A549 (cell line): ENCODE measurements around the gene PEX3.

Experiments used
- ELK1 ChIP-seq: fragments of 150-350 bp; IDR thresholded peaks from 2 replicates; pipeline ENCODE4 v1.6.1; 2014; ENCODE audit warnings: low read depth, mild to moderate bottlenecking, low read length
- JUN ChIP-seq, 2 experiments: fragments of >200 bp; sonication (Bioruptor Twin); formaldehyde crosslinking; IDR thresholded peaks; 2 replicates in 1 of 2; 3 replicates in 1 of 2; pipeline ENCODE4 v1.6.1; 2016 to 2017
- TF ChIP-seq, protein P1 (sequence below): fragments of 250-450 bp; sonication (Bioruptor Pico); IDR thresholded peaks from 2 replicates; pipeline ENCODE4 v1.5.0; 2021; ENCODE audit warnings: mild to moderate bottlenecking, moderate library complexity, borderline replicate concordance

GRCh38 chr6:143490775-143491174 lies 40.2 kb downstream of the PEX3 start:
- TF ChIP-seq, protein P1, sequence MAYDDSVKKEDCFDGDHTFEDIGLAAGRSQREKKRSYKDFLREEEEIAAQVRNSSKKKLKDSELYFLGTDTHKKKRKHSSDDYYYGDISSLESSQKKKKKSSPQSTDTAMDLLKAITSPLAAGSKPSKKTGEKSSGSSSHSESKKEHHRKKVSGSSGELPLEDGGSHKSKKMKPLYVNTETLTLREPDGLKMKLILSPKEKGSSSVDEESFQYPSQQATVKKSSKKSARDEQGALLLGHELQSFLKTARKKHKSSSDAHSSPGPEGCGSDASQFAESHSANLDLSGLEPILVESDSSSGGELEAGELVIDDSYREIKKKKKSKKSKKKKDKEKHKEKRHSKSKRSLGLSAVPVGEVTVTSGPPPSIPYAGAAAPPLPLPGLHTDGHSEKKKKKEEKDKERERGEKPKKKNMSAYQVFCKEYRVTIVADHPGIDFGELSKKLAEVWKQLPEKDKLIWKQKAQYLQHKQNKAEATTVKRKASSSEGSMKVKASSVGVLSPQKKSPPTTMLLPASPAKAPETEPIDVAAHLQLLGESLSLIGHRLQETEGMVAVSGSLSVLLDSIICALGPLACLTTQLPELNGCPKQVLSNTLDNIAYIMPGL: no peak
- TF ChIP-seq ELK1: no peak
- TF ChIP-seq JUN (IDR thresholded peaks at IDR 0.05): no peak
